PC-9 (cell line): ENCODE measurements around the gene STC2.

Experiments
- EZH2 ChIP-seq: fragments of 200-600 bp; sonication (generic); IDR thresholded peaks from 2 replicates; pipeline ENCODE4 v1.8.0; 2017; ENCODE audit warnings: antibody characterized with exemption, low read depth
- TF ChIP-seq, protein P1 (sequence below): fragments of 200-600 bp; sonication (generic); conservative IDR thresholded peaks from 2 replicates; pipeline ENCODE4 v1.6.1; 2017; ENCODE audit warnings: mixed run types, antibody characterized with exemption, mild to moderate bottlenecking, moderate library complexity

GRCh38 chr5:173341961-173342430 is 13.8 kb upstream of the STC2 start:
- TF ChIP-seq EZH2: no peak
- TF ChIP-seq, protein P1, sequence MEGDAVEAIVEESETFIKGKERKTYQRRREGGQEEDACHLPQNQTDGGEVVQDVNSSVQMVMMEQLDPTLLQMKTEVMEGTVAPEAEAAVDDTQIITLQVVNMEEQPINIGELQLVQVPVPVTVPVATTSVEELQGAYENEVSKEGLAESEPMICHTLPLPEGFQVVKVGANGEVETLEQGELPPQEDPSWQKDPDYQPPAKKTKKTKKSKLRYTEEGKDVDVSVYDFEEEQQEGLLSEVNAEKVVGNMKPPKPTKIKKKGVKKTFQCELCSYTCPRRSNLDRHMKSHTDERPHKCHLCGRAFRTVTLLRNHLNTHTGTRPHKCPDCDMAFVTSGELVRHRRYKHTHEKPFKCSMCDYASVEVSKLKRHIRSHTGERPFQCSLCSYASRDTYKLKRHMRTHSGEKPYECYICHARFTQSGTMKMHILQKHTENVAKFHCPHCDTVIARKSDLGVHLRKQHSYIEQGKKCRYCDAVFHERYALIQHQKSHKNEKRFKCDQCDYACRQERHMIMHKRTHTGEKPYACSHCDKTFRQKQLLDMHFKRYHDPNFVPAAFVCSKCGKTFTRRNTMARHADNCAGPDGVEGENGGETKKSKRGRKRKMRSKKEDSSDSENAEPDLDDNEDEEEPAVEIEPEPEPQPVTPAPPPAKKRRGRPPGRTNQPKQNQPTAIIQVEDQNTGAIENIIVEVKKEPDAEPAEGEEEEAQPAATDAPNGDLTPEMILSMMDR: no peak
